HG03520 (cell line): ENCODE data around the gene ZNF106.

Source experiments
- ATAC-seq: cut with Tn5 transposase; IDR thresholded peaks from one replicate; pipeline ENCODE4 v1.9.1; 2021; ENCODE audit warnings: mild to moderate bottlenecking, moderate library complexity; ENCODE audit not compliant: unreplicated experiment

Gene ZNF106

DNA sequence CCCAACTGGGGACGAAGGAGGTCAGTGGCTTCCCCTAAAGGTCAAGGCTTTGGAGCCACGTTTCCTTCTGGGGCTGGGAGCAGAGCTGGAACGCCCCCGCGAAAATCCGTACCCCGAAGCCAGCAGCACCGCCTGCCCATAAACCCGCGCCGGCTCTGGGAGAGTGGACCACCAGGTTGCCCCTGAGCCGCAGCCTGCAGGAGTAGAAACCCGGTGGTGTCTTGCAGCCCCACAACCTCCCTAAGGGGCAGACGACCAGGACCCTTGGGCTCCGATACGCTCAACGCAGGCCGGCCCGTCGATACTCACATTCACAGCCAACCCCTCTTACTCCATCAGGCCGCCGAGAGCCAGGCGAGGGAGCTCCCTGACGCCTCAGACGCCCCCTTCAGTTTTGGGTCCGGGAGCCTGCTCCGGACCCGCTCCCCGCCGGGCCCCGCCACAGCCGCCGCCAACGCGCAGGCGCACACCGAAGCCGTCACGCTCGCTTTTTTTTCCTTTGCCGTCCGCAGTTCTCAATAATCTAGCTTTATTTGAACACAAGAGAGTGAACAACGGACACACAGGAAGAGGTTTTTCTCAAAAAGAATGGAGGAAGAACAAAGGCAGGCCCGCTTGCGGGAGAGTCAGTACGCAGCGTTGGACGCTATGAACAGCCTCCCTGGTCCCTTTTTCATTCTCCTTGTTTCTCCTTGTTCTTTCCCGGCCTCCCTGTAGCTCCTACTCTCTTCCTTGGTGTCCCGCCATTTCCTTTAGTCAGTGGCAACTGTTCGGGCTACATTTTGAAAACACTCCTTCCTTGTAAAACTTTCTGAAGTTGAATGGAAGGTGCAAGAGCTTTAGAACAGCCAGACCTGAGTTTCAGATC lies at the start of gene ZNF106:
Gene ZNF106 (minus strand): TSS at position 471 of the 868 bp plus-strand sequence. CDS start 18,852 bp downstream, outside the sequence.
- ATAC-seq = peak; percentile 46

DNA sequence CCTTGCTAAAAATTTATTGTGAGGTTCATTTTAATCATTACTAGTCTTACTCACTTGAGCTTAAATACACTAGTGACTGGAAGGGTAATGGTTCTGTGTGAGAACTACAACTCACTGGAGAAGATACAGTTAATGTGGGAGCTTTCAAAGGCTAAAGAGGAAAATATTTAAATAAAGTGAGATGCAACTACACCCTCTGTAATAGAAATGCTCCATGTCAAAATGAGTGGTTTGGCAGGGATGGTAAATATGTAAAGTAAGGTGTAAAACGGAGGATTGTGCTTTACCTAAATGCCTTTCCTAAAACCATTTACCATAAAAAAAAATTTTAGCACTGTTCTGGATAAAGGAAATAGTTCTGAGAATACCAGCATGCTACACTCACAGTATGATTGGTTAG lies 42.3 kb upstream of the ZNF106 start:
- ATAC-seq = no peak

DNA sequence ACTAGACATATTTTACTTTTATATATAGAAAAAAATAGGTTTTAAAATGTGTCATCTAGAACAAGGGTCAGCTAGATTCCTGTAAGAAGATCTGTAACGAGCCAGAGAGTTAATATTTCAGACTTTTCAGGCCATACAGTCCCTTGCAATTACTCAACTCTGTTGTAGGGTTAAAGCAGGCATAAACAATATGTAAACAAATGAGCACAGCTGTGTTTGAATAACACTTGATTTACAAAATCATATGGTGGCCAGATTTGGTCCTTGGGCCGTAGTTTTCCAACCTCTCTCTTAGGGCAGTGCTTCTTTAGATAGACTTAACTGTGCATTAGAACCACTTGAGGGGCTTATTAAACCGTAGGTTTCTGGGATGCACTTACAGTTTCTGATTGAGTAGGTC lies 38.0 kb upstream of the ZNF106 start:
- no peak for ATAC-seq

DNA sequence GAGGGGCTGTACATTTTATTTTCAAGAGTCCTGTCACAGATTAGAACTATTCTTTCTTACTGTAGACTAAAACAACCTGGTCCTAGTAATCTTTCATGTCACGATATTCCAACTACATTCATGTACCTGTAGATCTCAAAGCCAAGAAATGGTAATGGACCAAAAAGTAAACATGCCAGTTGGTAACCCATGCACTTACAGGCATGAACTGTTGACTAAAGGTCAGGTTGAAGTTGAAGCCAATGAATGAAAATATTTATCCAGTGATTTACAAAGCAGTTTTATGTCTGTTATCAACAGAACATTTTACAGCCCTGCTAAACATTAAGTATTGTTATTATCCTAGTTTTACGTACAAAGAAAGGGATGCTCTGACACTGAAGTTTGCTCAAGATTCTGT lies 32.4 kb upstream of the ZNF106 start:
- ATAC-seq = no peak

DNA sequence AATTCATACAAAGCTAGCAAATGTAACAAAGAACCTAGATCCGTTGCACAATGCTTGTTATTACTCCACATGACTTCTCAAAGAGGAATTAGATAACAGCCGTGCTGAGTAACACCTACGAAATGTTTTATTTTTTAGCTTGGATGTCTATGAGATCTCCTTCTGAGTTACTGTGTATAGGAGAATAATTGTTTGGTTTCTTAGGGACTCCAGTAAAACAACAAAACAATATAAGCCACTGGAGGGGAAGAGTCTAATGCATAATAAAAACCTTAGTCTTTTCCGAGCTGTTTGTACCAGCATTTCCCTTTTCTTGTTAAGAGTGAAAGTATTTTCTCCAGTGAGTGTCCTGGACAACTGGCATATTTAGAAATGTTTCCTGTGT lies 20.1 kb upstream of the ZNF106 start:
- no peak for ATAC-seq

DNA sequence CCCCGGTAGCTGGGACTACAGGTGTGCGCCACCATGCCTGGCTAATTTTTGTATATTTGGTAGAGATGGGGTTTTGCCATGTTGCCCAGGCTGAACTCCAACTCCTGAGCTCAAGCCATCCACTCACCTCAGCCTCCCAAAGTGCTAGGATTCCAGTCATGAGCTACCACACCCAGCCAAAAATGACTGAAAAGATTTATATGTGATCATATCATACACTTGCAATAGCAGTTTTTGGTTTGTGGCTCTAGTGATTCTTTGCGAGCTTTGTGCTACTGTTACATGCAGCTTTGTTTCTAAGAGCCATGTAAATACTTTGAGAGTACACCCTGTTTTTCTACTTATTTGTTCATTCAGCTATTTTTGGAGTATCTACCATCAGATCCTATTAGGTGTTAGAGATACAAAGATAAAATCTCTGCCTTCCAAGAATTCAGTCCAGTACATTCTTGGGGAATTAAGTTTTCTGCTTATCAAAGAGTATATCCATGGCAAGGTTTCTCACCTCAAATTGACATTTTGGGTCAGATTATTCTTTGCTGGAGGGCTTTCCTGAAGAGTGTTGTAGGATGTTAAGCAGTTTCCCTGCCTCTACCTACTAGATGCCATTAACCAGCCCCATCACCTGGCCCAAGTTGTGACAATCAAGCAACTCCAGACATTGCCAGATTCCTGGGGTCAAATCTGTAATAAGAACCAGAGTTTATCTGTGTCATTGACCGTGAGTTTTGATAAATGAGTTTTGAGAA lies 19.5 kb upstream of the ZNF106 start:
- ATAC-seq = no peak

GRCh38 chr15:42508263-42508690 lies 17.3 kb upstream of the ZNF106 start:
- ATAC-seq = no peak

GRCh38 chr15:42507514-42507913 lies 16.6 kb upstream of the ZNF106 start:
- ATAC-seq = no peak

DNA sequence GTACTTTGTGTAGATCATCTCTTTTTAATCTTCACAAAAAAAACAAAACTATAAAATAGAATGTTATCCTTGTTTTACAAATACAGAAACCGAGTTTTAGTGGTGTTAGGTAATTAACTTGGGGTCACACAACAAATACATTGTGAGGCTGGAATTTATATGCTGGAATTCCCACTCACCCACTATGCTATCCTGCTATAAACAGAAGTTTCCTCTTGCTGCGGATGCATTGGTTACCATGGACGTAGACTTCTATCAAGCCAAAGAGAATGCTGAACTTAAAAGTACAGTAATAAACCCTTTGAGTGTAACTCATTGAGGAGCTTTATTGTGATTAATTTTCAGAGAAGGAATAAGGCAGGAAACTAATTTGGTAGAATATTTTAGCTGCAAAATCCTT lies 13.7 kb upstream of the ZNF106 start:
- ATAC-seq = no peak

DNA sequence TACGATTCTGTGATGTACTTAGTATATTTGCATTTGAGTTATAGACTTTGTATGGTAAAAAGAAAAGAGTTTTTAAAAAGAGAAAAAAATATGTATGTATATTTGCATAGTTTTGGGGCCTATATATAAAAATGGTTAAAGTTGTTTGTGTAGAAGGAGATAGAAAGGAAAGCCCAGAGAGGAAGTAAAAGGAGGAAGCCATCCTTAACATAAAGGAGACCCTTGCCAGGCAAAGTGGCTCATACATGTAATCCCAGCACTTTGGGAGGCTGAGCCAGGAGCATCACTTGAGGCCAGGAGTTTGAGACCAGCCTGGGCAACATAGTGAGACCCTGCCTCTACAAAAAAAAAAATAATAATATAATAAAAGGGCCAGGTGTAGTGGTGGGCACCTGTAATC lies 12.9 kb upstream of the ZNF106 start:
- no peak for ATAC-seq

DNA sequence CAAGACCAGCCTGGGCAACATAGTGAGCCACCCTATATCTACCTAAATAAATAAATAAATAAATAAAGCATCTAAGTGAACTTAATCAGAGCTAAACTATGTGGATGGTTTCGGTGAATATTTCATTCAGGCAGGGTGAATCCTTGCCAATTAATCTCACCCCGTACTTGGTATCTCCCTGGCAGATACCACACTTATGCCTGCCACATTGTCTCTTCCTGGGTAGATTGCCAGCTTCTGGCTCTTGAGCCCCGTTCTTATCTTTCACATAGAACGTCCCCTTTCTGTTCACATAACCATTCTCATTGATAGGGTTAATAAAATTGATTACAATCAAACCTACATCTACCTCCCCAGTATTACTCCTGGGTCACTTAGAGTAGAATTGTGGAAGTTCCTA lies 11.5 kb upstream of the ZNF106 start:
- no peak for ATAC-seq

GRCh38 chr15:42499858-42500609 lies 9.1 kb upstream of the ZNF106 start:
- no peak for ATAC-seq

DNA sequence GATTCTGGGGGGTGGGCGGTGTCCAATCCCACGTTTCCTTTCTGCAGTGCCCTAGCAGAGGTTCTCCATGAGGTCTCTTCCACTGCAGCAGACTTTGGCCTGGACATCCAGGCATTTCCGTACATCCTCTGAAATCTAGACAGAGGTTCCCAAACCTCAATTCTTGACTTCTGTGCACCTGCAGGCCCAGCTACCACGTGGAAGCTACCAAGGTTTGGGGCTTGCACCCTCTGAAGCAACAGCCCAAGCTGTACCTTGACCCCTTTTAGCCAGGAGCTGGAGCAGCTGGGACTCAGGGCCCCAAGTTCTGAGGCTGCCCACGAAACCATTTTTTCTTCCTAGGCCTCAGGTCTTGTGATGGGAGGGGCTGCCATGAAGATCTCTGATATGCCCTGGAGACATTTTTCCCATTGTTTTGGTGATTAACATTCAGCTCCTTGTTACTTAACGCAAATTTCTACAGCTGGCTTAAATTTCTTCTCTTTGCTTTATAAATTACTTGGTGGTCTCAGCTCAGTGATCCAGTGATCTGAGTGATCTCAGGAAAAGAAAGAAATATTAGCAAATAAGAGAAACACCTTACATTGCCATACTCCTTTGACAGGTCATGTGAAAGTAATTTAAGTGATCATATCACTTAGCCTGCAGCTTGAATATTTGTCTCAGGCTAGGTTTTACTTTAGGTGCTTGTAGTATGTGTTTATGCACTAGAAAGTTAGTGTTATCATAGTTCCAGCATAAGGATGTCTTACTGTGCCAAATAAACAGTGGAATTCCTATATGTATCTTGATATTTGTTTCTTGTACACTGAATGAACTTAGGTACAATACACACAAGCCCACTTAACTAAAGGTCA lies 7.5 kb upstream of the ZNF106 start:
- no peak for ATAC-seq

- ATAC-seq = peak; percentile 65
Measured at GRCh38 chr15:42495361-42496212, 4.6 kb upstream of the ZNF106 start, which contains the start of gene SNAP23. SNAP23 (plus strand) TSS chr15:42495634; CDS start chr15:42511847, 16,213 bp downstream.

DNA sequence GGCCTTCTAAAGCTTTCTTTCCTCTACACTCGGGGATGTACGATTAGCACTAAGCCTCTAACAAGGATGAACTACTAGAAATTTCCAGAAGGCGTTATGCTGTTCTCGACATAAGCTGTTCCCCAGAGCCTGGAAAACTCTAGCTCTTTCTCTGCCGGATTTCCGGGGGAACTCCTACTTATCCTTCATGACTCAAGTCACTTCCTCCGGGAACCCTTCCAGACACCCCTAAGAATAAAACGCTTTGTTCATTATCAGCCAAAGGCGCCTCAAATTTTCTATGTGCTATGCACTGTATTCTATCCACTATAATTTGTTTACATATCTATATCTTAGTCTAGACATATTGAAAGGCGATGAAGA lies 4.0 kb upstream of the ZNF106 start:
- ATAC-seq = no peak

DNA sequence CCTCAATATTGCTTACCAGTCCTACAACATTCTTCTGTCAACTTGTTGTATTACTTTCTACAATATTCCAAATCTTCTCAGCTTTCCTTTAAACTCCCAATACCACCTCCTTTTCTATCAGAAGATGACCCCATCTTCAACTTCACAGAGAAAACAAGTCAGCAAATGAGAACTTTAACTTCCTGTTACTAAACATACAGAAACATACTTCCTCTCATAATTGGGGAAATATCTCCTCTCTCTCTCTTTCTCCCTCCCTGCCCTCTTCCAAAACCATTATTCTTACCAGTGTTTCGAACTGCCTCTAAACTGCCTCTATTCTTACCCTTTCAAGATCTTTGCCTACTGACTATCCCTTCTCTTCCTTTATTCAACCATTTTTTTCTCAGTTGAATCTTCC lies 2.7 kb upstream of the ZNF106 start:
- ATAC-seq = no peak

GRCh38 chr15:42491539-42492225 lies 741 bp upstream of the ZNF106 start:
- ATAC-seq = no peak

GRCh38 chr15:42490291-42490670 lies 660 bp downstream of the ZNF106 start:
- ATAC-seq = no peak

DNA sequence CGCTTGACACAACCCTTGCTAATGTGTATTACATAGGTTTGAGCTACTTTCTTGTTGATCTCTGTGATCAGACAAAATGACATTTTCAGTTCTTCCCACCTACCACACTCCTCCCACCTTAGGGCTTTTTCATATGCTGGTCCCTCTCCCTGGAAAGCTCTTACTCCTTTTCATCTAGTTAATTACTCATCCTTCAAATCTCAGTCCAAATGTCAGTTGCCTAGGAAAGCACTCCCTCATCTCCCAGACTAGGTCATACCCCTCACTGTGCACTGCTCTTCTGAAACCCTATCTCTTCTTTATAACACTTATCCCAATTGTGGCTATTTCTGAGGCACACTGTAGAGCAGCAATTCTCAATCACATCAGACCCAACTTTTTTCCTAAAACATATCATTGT lies 7.3 kb downstream of the ZNF106 start:
- ATAC-seq = no peak
